Stimulated activated CD4-positive, alpha-beta T cell treated with anti-CD3 and anti-CD28 coated beads, TNF-alpha, amount 100 ng/mL, for 24 hours (primary cell): ENCODE measurements around the gene CCR7.

Experiments used
- DNase-seq, 3 experiments: peaks; one replicate each; pipeline ENCODE4 v3.0.0-alpha.2; 2020; ENCODE audit warnings: low read depth in 3 of 3

Gene CCR7

GRCh38 chr17:40516581-40517285 lies 48.5 kb downstream of the CCR7 start:
- peak in 2 of 3 experiments; percentile 37 to 52 for DNase-seq

- DNase-seq: peak in 1 of 3 experiments; percentile 57
Observed at GRCh38 chr17:40515491-40516041, 49.7 kb downstream of the CCR7 start.

- DNase-seq: no peak
Observed at GRCh38 chr17:40515011-40515410, 50.3 kb downstream of the CCR7 start.

GRCh38 chr17:40514013-40514875 lies 51.0 kb downstream of the CCR7 start:
- no peak for DNase-seq

- DNase-seq: no peak
Observed at GRCh38 chr17:40511667-40512220, 53.5 kb downstream of the CCR7 start.

GRCh38 chr17:40511136-40511535 lies 54.1 kb downstream of the CCR7 start:
- DNase-seq: no peak

GRCh38 chr17:40510328-40510648 lies 55.0 kb downstream of the CCR7 start:
- no peak for DNase-seq

GRCh38 chr17:40509626-40510327 lies 55.5 kb downstream of the CCR7 start:
- DNase-seq: no peak

- no peak for DNase-seq
Observed at GRCh38 chr17:40506786-40507185, 58.5 kb downstream of the CCR7 start.
